SK-N-SH (cell line): ENCODE results near the gene CHD2. TPM values are rescaled to one million over a fixed set of nuclear protein-coding genes. Genes with fewer than 3 reads are reported as not detected.
A peak's percentile ranks its signal among the peaks of the same experiment; 100 is the strongest.

Experiments used
- CTCF ChIA-PET: fragments of 300-600, 350-600 bp; formaldehyde crosslinking; extraction: SDS; loops from one replicate; lab custom pipeline; 2021; lab: Yijun Ruan, JAX
- POLR2A ChIA-PET: fragments of 350-600 bp; sonication (Branson Sonifier 250); formaldehyde crosslinking; extraction: SDS; loops from one replicate; lab custom pipeline; 2020; ENCODE audit warnings: antibody characterized with exemption, inconsistent platforms; lab: Yijun Ruan, JAX
- DNase-seq: peaks from one replicate; pipeline ENCODE4 v3.0.0; 2012
- H2AFZ ChIP-seq: fragments of 200-600 bp; sonication (generic); 2 replicates; pipeline ENCODE4 v1.8.1; 2016; ENCODE audit warnings: antibody characterized with exemption, mild to moderate bottlenecking, low read depth
- H3F3A ChIP-seq: fragments of 200-600 bp; sonication (generic); replicated peaks from 2 replicates; pipeline ENCODE3; 2016; ENCODE audit warnings: antibody characterized with exemption, mild to moderate bottlenecking; ENCODE audit not compliant: insufficient read depth
- H3K27ac ChIP-seq, 2 experiments: fragments of 200-500 bp in 1 of 2; fragments of 200-600 bp in 1 of 2; sonication (Bioruptor generic) in 1 of 2; sonication (generic), shearing (Covaris generic) in 1 of 2; 2 replicates each; pipeline versions ENCODE4 v1.5.1 to v1.6.1; 2014 to 2016; ENCODE audit warnings: low read depth in 2 of 2, inconsistent platforms in 1 of 2, low read length in 1 of 2, mild to moderate bottlenecking in 1 of 2, mixed read lengths in 1 of 2
- H3K27me3 ChIP-seq: fragments of 200-600 bp; sonication (generic), shearing (Covaris generic); 2 replicates; pipeline ENCODE4 v1.6.1; 2016; ENCODE audit warnings: mixed run types; ENCODE audit not compliant: insufficient read depth
- H3K36me3 ChIP-seq, 2 experiments: fragments of 200-500 bp in 1 of 2; fragments of 200-600 bp in 1 of 2; sonication (Bioruptor generic) in 1 of 2; sonication (generic) in 1 of 2; replicated peaks in 1 of 2; 2 replicates each; pipeline versions ENCODE3 to v1.5.1; 2014 to 2016; ENCODE audit warnings: low read length in 1 of 2, mild to moderate bottlenecking in 1 of 2; ENCODE audit not compliant: insufficient read depth in 2 of 2, control insufficient read depth in 1 of 2
- H3K4me1 ChIP-seq, 2 experiments: fragments of 200-500 bp in 1 of 2; fragments of 200-600 bp in 1 of 2; sonication (Bioruptor generic) in 1 of 2; sonication (generic), shearing (Covaris generic) in 1 of 2; 2 replicates each; pipeline versions ENCODE4 v1.5.1 to v1.6.1; 2014 to 2016; ENCODE audit warnings: low read depth in 1 of 2, low read length in 1 of 2, mixed run types in 1 of 2; ENCODE audit not compliant: insufficient read depth in 2 of 2, control insufficient read depth in 1 of 2
- H3K4me2 ChIP-seq: fragments of 200-600 bp; sonication (generic), shearing (Covaris generic); 2 replicates; pipeline ENCODE4 v1.6.1; 2017; ENCODE audit warnings: mixed run types
- H3K4me3 ChIP-seq, 2 experiments: fragments of 200-500 bp in 1 of 2; fragments of 200-600 bp in 1 of 2; sonication (Bioruptor generic) in 1 of 2; sonication (generic), shearing (Covaris generic) in 1 of 2; 2 replicates each; pipeline versions ENCODE4 v1.5.1 to v1.8.1; 2014 to 2016; ENCODE audit warnings: low read depth in 2 of 2, inconsistent platforms in 1 of 2, low read length in 1 of 2, mild to moderate bottlenecking in 1 of 2, mixed read lengths in 1 of 2, moderate library complexity in 1 of 2
- H3K79me2 ChIP-seq: fragments of 200-600 bp; sonication (generic); 2 replicates; pipeline ENCODE4 v1.8.1; 2017; ENCODE audit warnings: mild to moderate bottlenecking; ENCODE audit not compliant: insufficient read depth
- H3K9ac ChIP-seq: fragments of 200-600 bp; sonication (generic); 2 replicates; pipeline ENCODE4 v1.6.1; 2017; ENCODE audit warnings: mixed run types
- H3K9me2 ChIP-seq: fragments of 200-600 bp; sonication (generic); 2 replicates; pipeline ENCODE4 v1.6.1; 2017; ENCODE audit warnings: mixed run types
- H3K9me3 ChIP-seq: fragments of 200-600 bp; sonication (generic); 2 replicates; pipeline ENCODE4 v1.6.1; 2017; ENCODE audit warnings: mixed run types, mild to moderate bottlenecking, moderate library complexity
- H4K20me1 ChIP-seq: fragments of 200-600 bp; sonication (generic); 2 replicates; pipeline ENCODE4 v1.6.1; 2017; ENCODE audit warnings: mild to moderate bottlenecking, mixed run types; ENCODE audit not compliant: insufficient read depth
- CHD2 ChIP-seq: fragments of 150-350 bp; IDR thresholded peaks from 2 replicates; pipeline ENCODE4 v1.6.1; 2018; ENCODE audit warnings: low read length; ENCODE audit not compliant: partially characterized antibody
- ELF1 ChIP-seq: IDR thresholded peaks from 2 replicates; pipeline ENCODE4 v1.4.0; 2012
- EZH2phosphoT487 ChIP-seq: fragments of 200-600 bp; sonication (generic); IDR thresholded peaks from 2 replicates; pipeline ENCODE4 v1.6.1; 2017; ENCODE audit warnings: low read depth, mixed run types, mild to moderate bottlenecking, antibody characterized with exemption, moderate library complexity, borderline replicate concordance
- FOSL2 ChIP-seq: IDR thresholded peaks from 2 replicates; pipeline ENCODE4 v1.4.0; 2012; ENCODE audit warnings: low read depth, mild to moderate bottlenecking, moderate library complexity, borderline replicate concordance
- FOXJ3 ChIP-seq: sonication (generic); formaldehyde crosslinking; IDR thresholded peaks from 2 replicates; pipeline ENCODE4 v1.5.1; 2020; ENCODE audit warnings: mild to moderate bottlenecking, missing genetic modification reagents
- GABPA ChIP-seq: IDR thresholded peaks from 2 replicates; pipeline ENCODE4 v1.4.0; 2012; ENCODE audit warnings: low read depth, mild to moderate bottlenecking
- GATA2 ChIP-seq: sonication (generic); formaldehyde crosslinking; IDR thresholded peaks from 2 replicates; pipeline ENCODE4 v1.5.0; 2020; ENCODE audit warnings: mild to moderate bottlenecking, missing genetic modification reagents
- IRF3 ChIP-seq: fragments of 150-350 bp; IDR thresholded peaks from 2 replicates; pipeline ENCODE4 v1.6.1; 2016; ENCODE audit warnings: mild to moderate bottlenecking, low read depth, low read length
- JUND ChIP-seq: IDR thresholded peaks from 2 replicates; pipeline ENCODE4 v1.4.0; 2012
- MEF2A ChIP-seq: IDR thresholded peaks from 2 replicates; pipeline ENCODE4 v1.4.0; 2012; ENCODE audit warnings: low read depth, borderline replicate concordance
- MXI1 ChIP-seq: IDR thresholded peaks from 2 replicates; pipeline ENCODE4 v1.6.1; 2012; ENCODE audit warnings: mild to moderate bottlenecking, low read depth, low read length, improper control_type of control experiment
- POLR2AphosphoS5 ChIP-seq: IDR thresholded peaks from 2 replicates; pipeline ENCODE4 v1.6.1; 2012; ENCODE audit warnings: low read depth, low read length
- RCOR1 ChIP-seq: fragments of 150-350 bp; IDR thresholded peaks from 2 replicates; pipeline ENCODE4 v1.6.1; 2017; ENCODE audit warnings: antibody characterized with exemption, low read length
- RFX5 ChIP-seq: IDR thresholded peaks from 2 replicates; pipeline ENCODE4 v1.6.1; 2012; ENCODE audit warnings: mild to moderate bottlenecking, improper control_type of control experiment, low read length
- SIN3A ChIP-seq: IDR thresholded peaks from 2 replicates; pipeline ENCODE4 v1.6.1; 2012; ENCODE audit warnings: low read depth, mild to moderate bottlenecking, low read length, moderate library complexity, borderline replicate concordance
- SMC3 ChIP-seq: IDR thresholded peaks from 2 replicates; pipeline ENCODE4 v1.6.1; 2012; ENCODE audit warnings: low read depth, low read length, improper control_type of control experiment
- TCF12 ChIP-seq: IDR thresholded peaks from 2 replicates; pipeline ENCODE4 v1.4.0; 2012
- YY1 ChIP-seq: IDR thresholded peaks from 2 replicates; pipeline ENCODE4 v1.4.0; 2012; ENCODE audit warnings: low read depth, mild to moderate bottlenecking
- WGBS: methylation state at CpG from one replicate; pipeline ENCODE4 v1.1.6; 2017; ENCODE audit warnings: low lambda C conversion rate; 5-methylcytosine and 5-hydroxymethylcytosine counted together
- polyA plus RNA-seq, 3 experiments: library from polyadenylated mRNA; depleted of rRNA; stranded (reverse); fragments of >200 nt; gene quantifications; 2 replicates each; pipeline ENCODE4 v1.2.3, GENCODE V29; 2012
- TF ChIP-seq, protein P1 (sequence below): fragments of 150-350 bp; IDR thresholded peaks from 2 replicates; pipeline ENCODE4 v1.6.1; 2017; ENCODE audit warnings: antibody characterized with exemption, low read length, low read depth, borderline replicate concordance
- TF ChIP-seq, protein P2 (sequence below): IDR thresholded peaks from 2 replicates; pipeline ENCODE4; 2012

Gene CHD2
- polyA plus RNA-seq, 1 of the 3 experiments (the other 2 are of a cell fraction): 25.3 TPM

GRCh38 chr15:92902737-92903593, 2.8 kb downstream of the CHD2 start:
- no peaks in the 10 kb centered on the region for H3K9me3 ChIP-seq
- H3K27me3 ChIP-seq: no peaks in the 10 kb centered on the region
- no peaks in the 10 kb centered on the region; the same call in 1 of the 2 replicates for H4K20me1 ChIP-seq
- ChIA-PET POLR2A (interaction anchor here (1.0 to 2.2 kb wide), 4 partner anchors 21 to 94 kb away, joined by 3 to 17 read pairs (median 6); no protein-coding TSS in a partner anchor), CTCF (interaction anchor here (0.7 to 4.7 kb wide), 6 partner anchors 9 to 106 kb away, joined by 3 to 17 read pairs (median 6); no protein-coding TSS in a partner anchor)
- H3K4me3 ChIP-seq: peak overlapping the region; percentile 77 to 86
- 3% methylated on average over 4 of the region's 4 CpGs for WGBS
- peaks cover 96% of the 10 kb centered on the region for H3K79me2 ChIP-seq
- no peak overlapping the region for H2AFZ ChIP-seq
- no peak for TF ChIP-seq MXI1
- no peak for TF ChIP-seq POLR2AphosphoS5
- TF ChIP-seq RFX5: no peak
- no peak for TF ChIP-seq FOXJ3
- TF ChIP-seq, protein P1, sequence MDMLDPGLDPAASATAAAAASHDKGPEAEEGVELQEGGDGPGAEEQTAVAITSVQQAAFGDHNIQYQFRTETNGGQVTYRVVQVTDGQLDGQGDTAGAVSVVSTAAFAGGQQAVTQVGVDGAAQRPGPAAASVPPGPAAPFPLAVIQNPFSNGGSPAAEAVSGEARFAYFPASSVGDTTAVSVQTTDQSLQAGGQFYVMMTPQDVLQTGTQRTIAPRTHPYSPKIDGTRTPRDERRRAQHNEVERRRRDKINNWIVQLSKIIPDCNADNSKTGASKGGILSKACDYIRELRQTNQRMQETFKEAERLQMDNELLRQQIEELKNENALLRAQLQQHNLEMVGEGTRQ: no peak
- no peak for TF ChIP-seq SMC3
- no peak for TF ChIP-seq FOSL2
- no peak for TF ChIP-seq EZH2phosphoT487
- TF ChIP-seq SIN3A: no peak
- no peak for TF ChIP-seq TCF12
- TF ChIP-seq MEF2A: no peak
- TF ChIP-seq RCOR1: no peak
- no peak for TF ChIP-seq JUND
- TF ChIP-seq GABPA: no peak
- TF ChIP-seq CHD2: no peak
- no peak for TF ChIP-seq YY1
- TF ChIP-seq ELF1: no peak
- TF ChIP-seq GATA2: no peak
- TF ChIP-seq, protein P2, sequence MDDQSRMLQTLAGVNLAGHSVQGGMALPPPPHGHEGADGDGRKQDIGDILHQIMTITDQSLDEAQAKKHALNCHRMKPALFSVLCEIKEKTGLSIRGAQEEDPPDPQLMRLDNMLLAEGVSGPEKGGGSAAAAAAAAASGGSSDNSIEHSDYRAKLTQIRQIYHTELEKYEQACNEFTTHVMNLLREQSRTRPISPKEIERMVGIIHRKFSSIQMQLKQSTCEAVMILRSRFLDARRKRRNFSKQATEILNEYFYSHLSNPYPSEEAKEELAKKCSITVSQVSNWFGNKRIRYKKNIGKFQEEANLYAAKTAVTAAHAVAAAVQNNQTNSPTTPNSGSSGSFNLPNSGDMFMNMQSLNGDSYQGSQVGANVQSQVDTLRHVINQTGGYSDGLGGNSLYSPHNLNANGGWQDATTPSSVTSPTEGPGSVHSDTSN: no peak
- no peak for TF ChIP-seq IRF3
- H3K4me1 ChIP-seq: peaks cover 12 to 28% of the 10 kb centered on the region in 2 experiments
- H3K9me2 ChIP-seq: no peaks in the 10 kb centered on the region
- peak overlapping the region; percentile 82 for H3K4me2 ChIP-seq
- peak overlapping the region; percentile 99 to 100 for H3K27ac ChIP-seq
- peak overlapping the region; percentile 98 for H3K9ac ChIP-seq
- peaks cover 24 to 50% of the 10 kb centered on the region in 2 experiments for H3K36me3 ChIP-seq
- peaks cover 80% of the 10 kb centered on the region for H3F3A ChIP-seq
- DNase-seq: no peak
